H1 (cell line): Measurements from ENCODE around the gene LHFPL2. TPM values are rescaled to one million over a fixed set of nuclear protein-coding genes. Genes with fewer than 3 reads are reported as not detected.

Source experiments
- CTCF ChIP-seq, 3 experiments: IDR thresholded peaks; 1 replicate in 2 of 3; 2 replicates in 1 of 3; pipeline versions ENCODE4 v1.5.1 to v1.6.1; 2011; ENCODE audit warnings: low read length in 3 of 3, mild to moderate bottlenecking in 3 of 3, inconsistent platforms in 2 of 3, low read depth in 1 of 3, moderate library complexity in 1 of 3; ENCODE audit not compliant: insufficient read depth in 1 of 3; ENCODE audit errors: control extremely low read depth in 1 of 3
- RBBP5 ChIP-seq: IDR thresholded peaks from 2 replicates; pipeline ENCODE4 v1.7.1; 2012; ENCODE audit warnings: low read depth, mild to moderate bottlenecking, inconsistent platforms, low read length, moderate library complexity, borderline replicate concordance
- SIN3A ChIP-seq, 2 experiments: IDR thresholded peaks in 1 of 2; conservative IDR thresholded peaks in 1 of 2; 2 replicates each; pipeline ENCODE4 v1.6.1; 2011 to 2012; ENCODE audit warnings: low read length in 2 of 2, improper control_type of control experiment in 1 of 2, low read depth in 1 of 2, mild to moderate bottlenecking in 1 of 2
- TAF1 ChIP-seq: IDR thresholded peaks from 2 replicates; pipeline ENCODE4 v1.6.1; 2011; ENCODE audit warnings: mild to moderate bottlenecking, low read depth, low read length
- polyA plus RNA-seq, 7 experiments: library from polyadenylated mRNA; depleted of rRNA in 3 of 7; stranded (reverse) in 5 of 7; unstranded in 2 of 7; fragments of >200 nt in 5 of 7; fragments of 200-250 nt in 2 of 7; gene quantifications; 1 replicate in 5 of 7; 2 replicates in 1 of 7; 4 replicates in 1 of 7; pipeline versions ENCODE4 v1.2.1 to v1.2.3, GENCODE V29; 2011 to 2013; ENCODE audit warnings: missing spikeins in 2 of 7, mixed read lengths in 2 of 7
- total RNA-seq: library from RNA; stranded (reverse); fragmentation: NEBNext Ultra II Directional; extraction: Animal tissue kit (Norgen Biotek cat#: 25700); gene quantifications from 2 replicates; pipeline ENCODE4 v1.2.1, GENCODE V29; 2021
- TF ChIP-seq, protein P1 (sequence below): fragments of 300-600 bp; sonication (generic); IDR thresholded peaks from 2 replicates; pipeline ENCODE4 v1.7.1; 2012; ENCODE audit warnings: low read length, moderate library complexity, mild to moderate bottlenecking, inconsistent platforms; ENCODE audit not compliant: insufficient replicate concordance

Gene LHFPL2
- total and polyA plus RNA-seq, 2 of the 8 experiments (the other 6 are each of a cell fraction or from before 2014, with no cell fraction given) = 9.6 to 43.0 TPM

DNA sequence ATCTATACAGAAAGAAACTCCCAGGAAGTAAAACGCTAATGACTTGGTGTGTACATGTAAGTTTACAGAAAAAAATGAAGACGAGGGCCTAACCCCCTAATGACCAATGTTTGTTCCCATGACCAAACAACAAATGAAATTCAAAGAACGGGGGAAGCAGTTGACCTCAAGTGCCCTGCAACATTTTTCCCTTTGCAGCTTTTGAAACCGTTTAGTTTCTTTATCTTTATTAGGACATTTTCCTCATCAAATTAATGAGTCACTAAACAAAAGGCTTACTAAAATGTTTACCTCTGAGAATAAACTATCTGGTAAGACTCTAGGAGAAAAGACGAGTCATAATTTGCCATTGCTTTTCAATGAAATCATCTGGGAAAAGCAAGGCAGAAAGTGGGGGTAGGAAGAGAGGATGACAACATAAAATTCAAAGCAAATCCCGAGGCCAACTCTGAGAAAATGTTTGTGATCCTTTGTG lies 57.4 kb downstream of the LHFPL2 start (continued):
- TF ChIP-seq RBBP5 (no peak), SIN3A (conservative IDR thresholded peaks at IDR 0.05 in 1 of 2, IDR thresholded peaks at IDR 0.05 in 1 of 2; ENCODE audit: low read depth in 1 of 2, low read length in 2 of 2) (no peak), TAF1 (no peak), CTCF (IDR thresholded peaks at IDR 0.05; ENCODE audit: control extremely low read depth in 1 of 3, insufficient read depth in 1 of 3, low read depth in 1 of 3, low read length in 3 of 3) (no peak)
- TF ChIP-seq, protein P1, sequence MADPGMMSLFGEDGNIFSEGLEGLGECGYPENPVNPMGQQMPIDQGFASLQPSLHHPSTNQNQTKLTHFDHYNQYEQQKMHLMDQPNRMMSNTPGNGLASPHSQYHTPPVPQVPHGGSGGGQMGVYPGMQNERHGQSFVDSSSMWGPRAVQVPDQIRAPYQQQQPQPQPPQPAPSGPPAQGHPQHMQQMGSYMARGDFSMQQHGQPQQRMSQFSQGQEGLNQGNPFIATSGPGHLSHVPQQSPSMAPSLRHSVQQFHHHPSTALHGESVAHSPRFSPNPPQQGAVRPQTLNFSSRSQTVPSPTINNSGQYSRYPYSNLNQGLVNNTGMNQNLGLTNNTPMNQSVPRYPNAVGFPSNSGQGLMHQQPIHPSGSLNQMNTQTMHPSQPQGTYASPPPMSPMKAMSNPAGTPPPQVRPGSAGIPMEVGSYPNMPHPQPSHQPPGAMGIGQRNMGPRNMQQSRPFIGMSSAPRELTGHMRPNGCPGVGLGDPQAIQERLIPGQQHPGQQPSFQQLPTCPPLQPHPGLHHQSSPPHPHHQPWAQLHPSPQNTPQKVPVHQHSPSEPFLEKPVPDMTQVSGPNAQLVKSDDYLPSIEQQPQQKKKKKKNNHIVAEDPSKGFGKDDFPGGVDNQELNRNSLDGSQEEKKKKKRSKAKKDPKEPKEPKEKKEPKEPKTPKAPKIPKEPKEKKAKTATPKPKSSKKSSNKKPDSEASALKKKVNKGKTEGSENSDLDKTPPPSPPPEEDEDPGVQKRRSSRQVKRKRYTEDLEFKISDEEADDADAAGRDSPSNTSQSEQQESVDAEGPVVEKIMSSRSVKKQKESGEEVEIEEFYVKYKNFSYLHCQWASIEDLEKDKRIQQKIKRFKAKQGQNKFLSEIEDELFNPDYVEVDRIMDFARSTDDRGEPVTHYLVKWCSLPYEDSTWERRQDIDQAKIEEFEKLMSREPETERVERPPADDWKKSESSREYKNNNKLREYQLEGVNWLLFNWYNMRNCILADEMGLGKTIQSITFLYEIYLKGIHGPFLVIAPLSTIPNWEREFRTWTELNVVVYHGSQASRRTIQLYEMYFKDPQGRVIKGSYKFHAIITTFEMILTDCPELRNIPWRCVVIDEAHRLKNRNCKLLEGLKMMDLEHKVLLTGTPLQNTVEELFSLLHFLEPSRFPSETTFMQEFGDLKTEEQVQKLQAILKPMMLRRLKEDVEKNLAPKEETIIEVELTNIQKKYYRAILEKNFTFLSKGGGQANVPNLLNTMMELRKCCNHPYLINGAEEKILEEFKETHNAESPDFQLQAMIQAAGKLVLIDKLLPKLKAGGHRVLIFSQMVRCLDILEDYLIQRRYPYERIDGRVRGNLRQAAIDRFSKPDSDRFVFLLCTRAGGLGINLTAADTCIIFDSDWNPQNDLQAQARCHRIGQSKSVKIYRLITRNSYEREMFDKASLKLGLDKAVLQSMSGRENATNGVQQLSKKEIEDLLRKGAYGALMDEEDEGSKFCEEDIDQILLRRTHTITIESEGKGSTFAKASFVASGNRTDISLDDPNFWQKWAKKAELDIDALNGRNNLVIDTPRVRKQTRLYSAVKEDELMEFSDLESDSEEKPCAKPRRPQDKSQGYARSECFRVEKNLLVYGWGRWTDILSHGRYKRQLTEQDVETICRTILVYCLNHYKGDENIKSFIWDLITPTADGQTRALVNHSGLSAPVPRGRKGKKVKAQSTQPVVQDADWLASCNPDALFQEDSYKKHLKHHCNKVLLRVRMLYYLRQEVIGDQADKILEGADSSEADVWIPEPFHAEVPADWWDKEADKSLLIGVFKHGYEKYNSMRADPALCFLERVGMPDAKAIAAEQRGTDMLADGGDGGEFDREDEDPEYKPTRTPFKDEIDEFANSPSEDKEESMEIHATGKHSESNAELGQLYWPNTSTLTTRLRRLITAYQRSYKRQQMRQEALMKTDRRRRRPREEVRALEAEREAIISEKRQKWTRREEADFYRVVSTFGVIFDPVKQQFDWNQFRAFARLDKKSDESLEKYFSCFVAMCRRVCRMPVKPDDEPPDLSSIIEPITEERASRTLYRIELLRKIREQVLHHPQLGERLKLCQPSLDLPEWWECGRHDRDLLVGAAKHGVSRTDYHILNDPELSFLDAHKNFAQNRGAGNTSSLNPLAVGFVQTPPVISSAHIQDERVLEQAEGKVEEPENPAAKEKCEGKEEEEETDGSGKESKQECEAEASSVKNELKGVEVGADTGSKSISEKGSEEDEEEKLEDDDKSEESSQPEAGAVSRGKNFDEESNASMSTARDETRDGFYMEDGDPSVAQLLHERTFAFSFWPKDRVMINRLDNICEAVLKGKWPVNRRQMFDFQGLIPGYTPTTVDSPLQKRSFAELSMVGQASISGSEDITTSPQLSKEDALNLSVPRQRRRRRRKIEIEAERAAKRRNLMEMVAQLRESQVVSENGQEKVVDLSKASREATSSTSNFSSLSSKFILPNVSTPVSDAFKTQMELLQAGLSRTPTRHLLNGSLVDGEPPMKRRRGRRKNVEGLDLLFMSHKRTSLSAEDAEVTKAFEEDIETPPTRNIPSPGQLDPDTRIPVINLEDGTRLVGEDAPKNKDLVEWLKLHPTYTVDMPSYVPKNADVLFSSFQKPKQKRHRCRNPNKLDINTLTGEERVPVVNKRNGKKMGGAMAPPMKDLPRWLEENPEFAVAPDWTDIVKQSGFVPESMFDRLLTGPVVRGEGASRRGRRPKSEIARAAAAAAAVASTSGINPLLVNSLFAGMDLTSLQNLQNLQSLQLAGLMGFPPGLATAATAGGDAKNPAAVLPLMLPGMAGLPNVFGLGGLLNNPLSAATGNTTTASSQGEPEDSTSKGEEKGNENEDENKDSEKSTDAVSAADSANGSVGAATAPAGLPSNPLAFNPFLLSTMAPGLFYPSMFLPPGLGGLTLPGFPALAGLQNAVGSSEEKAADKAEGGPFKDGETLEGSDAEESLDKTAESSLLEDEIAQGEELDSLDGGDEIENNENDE = no peak
